DOHH2 (cell line): Measurements from ENCODE around the gene SAMHD1.

Experiments
- CTCF ChIP-seq: fragments of 200-600 bp; sonication (generic); IDR thresholded peaks from one replicate; pipeline ENCODE4 v1.5.1; 2014; ENCODE audit warnings: antibody characterized with exemption, mild to moderate bottlenecking, low read depth, low read length; ENCODE audit not compliant: poor library complexity, severe bottlenecking
- EZH2phosphoT487 ChIP-seq: fragments of 200-600 bp; sonication (generic); IDR thresholded peaks from 2 replicates; pipeline ENCODE4 v1.6.1; 2017; ENCODE audit warnings: borderline replicate concordance, mild to moderate bottlenecking, antibody characterized with exemption, low read length, moderate library complexity, mixed read lengths

- no peak for TF ChIP-seq CTCF
- TF ChIP-seq EZH2phosphoT487 = no peak
Observed at GRCh38 chr20:36988494-36988966, 37.0 kb upstream of the SAMHD1 start.
